GM12878 (cell line): ENCODE measurements around the gene NFATC1. TPM values are rescaled to one million over a fixed set of nuclear protein-coding genes. Genes with fewer than 3 reads are reported as not detected.

Experiments used
- ATAC-seq: fragments of 200-7000 bp; cut with Tn5 transposase; 3 replicates; pipeline ENCODE4 v1.9.1; 2020; ENCODE audit warnings: mild to moderate bottlenecking, moderate library complexity
- BruUV-seq: library from RNA; stranded (reverse); fragments of 400-500 nt; replicated peaks from 2 replicates; lab custom pipeline; 2021; lab: Mats Ljungman, UMichigan
- CTCF ChIA-PET: fragments of 300-600 bp; sonication (Branson Sonifier 250); formaldehyde crosslinking; extraction: SDS; loops from one replicate; lab custom pipeline; 2021; ENCODE audit warnings: inconsistent platforms; lab: Yijun Ruan, JAX
- POLR2A ChIA-PET: fragments of 350-600 bp; formaldehyde crosslinking; extraction: SDS; loops from one replicate; lab custom pipeline; 2021; ENCODE audit warnings: inconsistent platforms; lab: Charles Lee
- RAD21 ChIA-PET: fragments of 300-600 bp; sonication (Branson Sonifier 250); formaldehyde crosslinking; loops from one replicate; lab custom pipeline; 2023; ENCODE audit warnings: antibody characterized with exemption; ENCODE audit not compliant: unreplicated experiment; lab: Charles Lee
- SMC1A ChIA-PET: fragments of 300-600 bp; sonication (Branson Sonifier 250); formaldehyde crosslinking; loops from one replicate; lab custom pipeline; 2023; ENCODE audit not compliant: unreplicated experiment, uncharacterized antibody; lab: Charles Lee
- DNase-seq: peaks from one replicate; pipeline ENCODE4 v3.0.0-alpha.2; 2011; ENCODE audit warnings: low read depth, low spot score
- FAIRE-seq: peaks from 3 replicates; lab custom pipeline; 2011; peaks lifted over from hg19 to GRCh38; lab: Jason Lieb, UNC
- H2AFZ ChIP-seq: 2 replicates; pipeline ENCODE4 v1.6.0; 2011; ENCODE audit warnings: low read depth, low read length, control low read depth; ENCODE audit not compliant: control insufficient read depth
- H3K27ac ChIP-seq: 2 replicates; pipeline ENCODE4 v1.5.1; 2011; ENCODE audit warnings: control low read depth; ENCODE audit not compliant: control insufficient read depth, insufficient read depth
- H3K27me3 ChIP-seq, 2 experiments: replicated peaks in 1 of 2; 2 replicates each; pipeline versions ENCODE4 v1.6.0 to v1.6.1; 2011; ENCODE audit warnings: low read length in 1 of 2; ENCODE audit not compliant: control insufficient read depth in 2 of 2, insufficient read depth in 2 of 2
- H3K36me3 ChIP-seq, 2 experiments: 2 replicates each; pipeline ENCODE4 v1.5.1; 2011; ENCODE audit warnings: low read length in 1 of 2; ENCODE audit not compliant: control insufficient read depth in 2 of 2, insufficient read depth in 2 of 2
- H3K4me1 ChIP-seq: 2 replicates; pipeline ENCODE4 v1.6.1; 2011; ENCODE audit warnings: mild to moderate bottlenecking, low read length, moderate library complexity, mixed read lengths; ENCODE audit not compliant: control insufficient read depth, insufficient read depth
- H3K4me2 ChIP-seq: 2 replicates; pipeline ENCODE4 v1.6.0; 2011; ENCODE audit warnings: control low read depth; ENCODE audit not compliant: control insufficient read depth, insufficient read depth
- H3K4me3 ChIP-seq: fragments of 200-600 bp; sonication (generic); 2 replicates; pipeline ENCODE4 v1.5.1; 2016
- H3K79me2 ChIP-seq: 2 replicates; pipeline ENCODE4 v1.6.0; 2011; ENCODE audit warnings: low read length; ENCODE audit not compliant: control insufficient read depth, insufficient read depth
- H3K9ac ChIP-seq: 2 replicates; pipeline ENCODE4 v1.8.0; 2011; ENCODE audit warnings: low read length, control low read depth, mixed read lengths; ENCODE audit not compliant: control insufficient read depth, insufficient read depth
- H3K9me3 ChIP-seq: replicated peaks from 3 replicates; pipeline ENCODE4 v1.5.1; 2011; ENCODE audit warnings: mild to moderate bottlenecking, low read length; ENCODE audit not compliant: control insufficient read depth, insufficient read depth
- H4K20me1 ChIP-seq: 2 replicates; pipeline ENCODE4 v1.6.0; 2011; ENCODE audit not compliant: control insufficient read depth, insufficient read depth
- ATF7 ChIP-seq: fragments of 450-650 bp; IDR thresholded peaks from 2 replicates; pipeline ENCODE4 v1.6.1; 2016; ENCODE audit warnings: low read depth, mild to moderate bottlenecking
- BRCA1 ChIP-seq: IDR thresholded peaks from 2 replicates; pipeline ENCODE4 v1.6.1; 2011; ENCODE audit warnings: low read depth, low read length, improper control_type of control experiment
- CHD4 ChIP-seq: fragments of 200-600 bp; sonication (generic); IDR thresholded peaks from 2 replicates; pipeline ENCODE4 v1.6.1; 2016; ENCODE audit warnings: mild to moderate bottlenecking
- CUX1 ChIP-seq: IDR thresholded peaks from 2 replicates; pipeline ENCODE4 v1.6.1; 2012; ENCODE audit warnings: improper control_type of control experiment, low read depth, low read length; ENCODE audit not compliant: insufficient replicate concordance
- ELK1 ChIP-seq: IDR thresholded peaks from 2 replicates; pipeline ENCODE4 v1.6.1; 2012; ENCODE audit warnings: low read depth, low read length, improper control_type of control experiment
- ESRRA ChIP-seq: IDR thresholded peaks from 2 replicates; pipeline ENCODE4 v1.6.1; 2012; ENCODE audit warnings: mild to moderate bottlenecking, low read length, improper control_type of control experiment
- IKZF2 ChIP-seq, 2 experiments: fragments of 450-650 bp; IDR thresholded peaks; 2 replicates each; pipeline ENCODE4 v1.6.1; 2017; ENCODE audit warnings: mild to moderate bottlenecking in 2 of 2, moderate library complexity in 2 of 2
- IRF4 ChIP-seq: IDR thresholded peaks from 2 replicates; pipeline ENCODE4 v1.6.1; 2011; ENCODE audit warnings: low read depth, low read length
- PBX3 ChIP-seq: IDR thresholded peaks from 2 replicates; pipeline ENCODE4 v1.6.1; 2011; ENCODE audit warnings: mild to moderate bottlenecking, low read depth, low read length, moderate library complexity; ENCODE audit not compliant: insufficient replicate concordance
- POU2F2 ChIP-seq: IDR thresholded peaks from 3 replicates; pipeline ENCODE4 v1.6.1; 2011; ENCODE audit warnings: low read depth, mild to moderate bottlenecking, low read length, borderline replicate concordance
- RELA ChIP-seq: fragments of 450-650 bp; IDR thresholded peaks from 2 replicates; pipeline ENCODE4 v1.8.0; 2014; ENCODE audit warnings: borderline replicate concordance; ENCODE audit not compliant: partially characterized antibody
- RUNX3 ChIP-seq: IDR thresholded peaks from 2 replicates; pipeline ENCODE4 v1.6.1; 2012; ENCODE audit warnings: low read length, inconsistent platforms
- TARDBP ChIP-seq: IDR thresholded peaks from 2 replicates; pipeline ENCODE4 v1.6.1; 2016; ENCODE audit warnings: borderline replicate concordance
- USF1 ChIP-seq: IDR thresholded peaks from 2 replicates; pipeline ENCODE4 v1.6.1; 2011; ENCODE audit warnings: borderline replicate concordance, low read depth, mild to moderate bottlenecking, moderate library complexity, mixed read lengths, low read length; ENCODE audit not compliant: insufficient read depth; ENCODE audit errors: extremely low read length
- ZBTB33 ChIP-seq: fragments of 450-650 bp; IDR thresholded peaks from 2 replicates; pipeline ENCODE4 v1.6.1; 2017; ENCODE audit warnings: mild to moderate bottlenecking
- WGBS: methylation state at CpG from one replicate; pipeline ENCODE4 v1.1.6; 2016; ENCODE audit warnings: low lambda C conversion rate; ENCODE audit not compliant: insufficient replicate concordance, insufficient coverage; ENCODE audit errors: missing lambda C conversion rate; 5-methylcytosine and 5-hydroxymethylcytosine counted together
- in situ Hi-C: fragments of 300-500 bp; cut with MboI; formaldehyde crosslinking; loops from 9 replicates; pipeline ENCODE4 v1.14.3; 2018; ENCODE audit warnings: mixed read lengths
- intact Hi-C: fragments of 100-400 bp; cut with micrococcal nuclease; formaldehyde crosslinking; loops from one replicate; pipeline ENCODE4 v1.14.2; 2022; ENCODE audit not compliant: unreplicated experiment
- polyA plus RNA-seq, 11 experiments: library from polyadenylated mRNA; depleted of rRNA in 4 of 11; unstranded in 6 of 11; stranded (reverse) in 5 of 11; fragments of >200 nt; fragmentation: Nextera tagmentation in 4 of 11; fragmentation: Illumina TruSeq in 1 of 11; extraction: Ambion mirVana in 4 of 11; extraction: Trizol in 1 of 11; gene quantifications; 1 replicate in 1 of 11; 2 replicates in 10 of 11; pipeline versions ENCODE4 v1.2.1 to v1.2.3, GENCODE V29; 2011 to 2016; ENCODE audit warnings: inconsistent platforms in 2 of 11, missing spikeins in 2 of 11, low read depth in 1 of 11
- total RNA-seq, 4 experiments: library from RNA; depleted of rRNA in 3 of 4; stranded (reverse); fragments of >200 nt in 3 of 4; fragmentation: Illumina TruSeq in 1 of 4; extraction: Trizol in 1 of 4; gene quantifications; 2 replicates each; pipeline versions ENCODE4 v1.2.1 to v1.2.3, GENCODE V29; 2013 to 2021

NFATC1 gene
- total and polyA plus RNA-seq, 10 of the 15 experiments (the other 5 are each of a cell fraction or from before 2014, with no cell fraction given), result 0.84 to 20.8 (median 5.1) TPM

GRCh38 chr18:79548621-79548985 is 152.9 kb downstream of the NFATC1 start:
- in situ Hi-C loops (no loop called here), intact Hi-C loops (no loop called here)
- Histone ChIP-seq H3K9me3 (no peaks in the 10 kb centered on the region; the same call in 2 of the 3 replicates), H3K79me2 (no peaks in the 10 kb centered on the region), H3K27me3 (no peaks in the 10 kb centered on the region), H3K9ac (no peak overlapping the region), H3K36me3 (no peaks in the 10 kb centered on the region), H2AFZ (no peak overlapping the region), H3K4me2 (no peak overlapping the region), H3K4me1 (no peaks in the 10 kb centered on the region), H3K27ac (no peak overlapping the region), H3K4me3 (no peak overlapping the region), H4K20me1 (no peaks in the 10 kb centered on the region)
- BruUV-seq, result no TSS peak
- ATAC-seq, result no peak
- SMC1A ChIA-PET, result no interaction called here
- WGBS, result 71% methylated on average over 24 of the region's 24 CpGs
- CTCF ChIA-PET, result no interaction called here
- FAIRE-seq, result no peak
- POLR2A ChIA-PET, result no interaction called here
- no peak for DNase-seq
- RAD21 ChIA-PET, result no interaction called here
- TF ChIP-seq CUX1, result no peak
- no peak for TF ChIP-seq ZBTB33
- no peak for TF ChIP-seq PBX3
- TF ChIP-seq RELA, result no peak
- no peak for TF ChIP-seq CHD4
- no peak for TF ChIP-seq RUNX3
- TF ChIP-seq IRF4, result no peak
- no peak for TF ChIP-seq POU2F2
- no peak for TF ChIP-seq ELK1
- TF ChIP-seq IKZF2 (IDR thresholded peaks at IDR 0.05), result no peak
- TF ChIP-seq ATF7, result no peak
- TF ChIP-seq USF1, result no peak
- no peak for TF ChIP-seq BRCA1
- no peak for TF ChIP-seq ESRRA
- no peak for TF ChIP-seq TARDBP
